Measurements from ENCODE around the gene TSPAN14.

DNA sequence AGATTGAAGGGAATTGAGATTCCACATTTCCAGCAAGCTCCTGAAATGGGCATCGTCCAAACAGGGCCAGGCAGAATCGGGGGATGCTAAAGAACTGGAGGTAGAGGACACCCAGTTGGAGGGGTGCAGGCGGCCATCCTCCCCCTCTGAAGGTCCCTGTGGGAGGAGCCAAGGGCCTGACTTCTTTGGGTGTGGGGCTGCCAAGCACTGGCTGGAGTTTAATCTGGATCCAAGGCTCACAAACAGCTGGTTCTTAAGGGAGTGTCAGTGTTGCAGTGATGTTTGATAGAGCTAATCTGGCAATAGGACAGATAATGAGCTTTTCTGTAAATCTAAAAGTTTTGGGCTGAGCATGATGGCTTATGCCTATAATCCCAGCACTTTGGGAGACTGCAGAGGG lies 20.8 kb downstream of the TSPAN14 start:
- TF ChIP-seq CTCF (conservative IDR thresholded peaks at IDR 0.05; ENCODE audit: low read depth, low read length) (no peak), EZH2 (IDR thresholded peaks at IDR 0.05; ENCODE audit: low read length, unreplicated experiment) (no peak)

Data from PC-3 (cell line).